Activated naive CD4-positive, alpha-beta T cell treated with anti-CD3 and anti-CD28 coated beads, Interleukin-2, amount 50 U/mL, for 16 hours (primary cell): ENCODE data around the gene ZACN.
A peak's percentile ranks its signal among the peaks of the same experiment; 100 is the strongest.

Experiments
- DNase-seq: peaks from one replicate; pipeline ENCODE4 v3.0.0-alpha.2; 2020

The ZACN gene

DNA sequence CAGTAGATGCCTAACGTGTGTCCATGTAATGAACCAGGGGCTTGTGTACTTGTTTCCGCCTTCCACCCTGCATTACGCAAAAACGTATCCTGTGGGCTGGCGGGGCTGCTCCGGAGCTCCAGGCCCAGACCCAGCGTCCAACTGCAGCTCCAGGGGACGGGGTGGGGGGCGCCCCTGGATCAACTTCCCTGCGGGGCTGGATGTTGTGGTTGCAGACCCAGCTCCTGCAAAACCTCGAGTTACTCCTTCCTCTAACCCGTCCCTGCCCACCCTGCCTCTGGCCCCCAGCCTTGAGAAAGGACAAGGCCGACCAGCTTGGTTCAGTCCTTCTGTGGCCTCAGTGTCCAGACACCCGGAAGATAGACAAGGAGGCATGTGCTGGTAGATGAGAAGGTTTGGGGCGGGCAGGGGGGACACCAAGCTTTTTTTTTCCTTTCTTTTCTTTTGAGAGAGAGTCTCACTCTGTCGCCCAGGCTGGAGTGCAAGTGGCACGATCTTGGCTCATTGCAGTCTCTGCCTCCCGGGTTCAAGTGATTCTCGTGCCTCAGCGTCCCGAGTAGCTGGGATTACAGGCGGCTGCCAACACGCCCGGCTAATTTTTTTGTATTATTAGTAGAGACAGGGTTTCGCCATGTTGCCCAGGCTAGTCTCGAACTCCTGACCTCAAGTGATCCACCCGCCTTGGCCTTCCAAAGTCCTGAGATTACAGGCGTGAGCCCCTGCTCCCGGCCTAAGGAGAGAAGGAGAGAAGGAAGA is 25.3 kb downstream of the ZACN start:
- DNase-seq = no peak

DNA sequence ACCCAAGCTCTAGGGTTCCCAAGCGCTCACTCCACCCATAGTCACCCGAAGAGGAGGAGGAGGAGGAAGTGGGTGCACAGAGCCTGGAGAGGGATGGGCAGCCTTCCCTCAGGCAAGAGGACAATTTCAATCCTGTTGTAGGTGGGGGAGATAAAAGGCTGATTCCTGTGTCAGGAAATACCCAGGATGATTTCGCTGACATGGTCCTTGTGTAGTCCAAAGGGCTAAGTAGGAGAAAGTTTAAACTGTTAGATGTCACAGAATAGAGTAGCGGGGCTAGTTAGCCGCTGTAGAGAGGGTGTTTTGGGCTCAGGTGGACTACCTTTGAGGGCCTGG is 25.9 kb downstream of the ZACN start:
- DNase-seq = no peak

DNA sequence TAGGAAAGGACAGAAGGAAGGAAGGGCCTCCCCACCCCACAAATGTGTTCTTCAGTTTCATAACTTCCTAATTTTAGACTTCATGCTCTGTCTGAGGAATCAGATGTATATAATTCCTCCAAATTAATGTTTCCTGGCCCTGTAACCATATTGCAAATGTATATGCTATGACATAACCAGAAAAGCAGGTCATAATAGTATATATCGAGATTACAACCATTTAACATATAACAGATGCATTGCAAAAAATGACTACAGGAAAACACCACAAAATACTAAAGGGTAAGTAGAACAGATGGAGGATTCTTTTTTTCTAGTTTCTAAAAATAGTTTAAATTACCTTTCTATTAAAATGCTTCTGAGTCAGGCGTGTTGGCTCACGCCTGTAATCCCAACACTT is 27.7 kb downstream of the ZACN start:
- no peak for DNase-seq

DNA sequence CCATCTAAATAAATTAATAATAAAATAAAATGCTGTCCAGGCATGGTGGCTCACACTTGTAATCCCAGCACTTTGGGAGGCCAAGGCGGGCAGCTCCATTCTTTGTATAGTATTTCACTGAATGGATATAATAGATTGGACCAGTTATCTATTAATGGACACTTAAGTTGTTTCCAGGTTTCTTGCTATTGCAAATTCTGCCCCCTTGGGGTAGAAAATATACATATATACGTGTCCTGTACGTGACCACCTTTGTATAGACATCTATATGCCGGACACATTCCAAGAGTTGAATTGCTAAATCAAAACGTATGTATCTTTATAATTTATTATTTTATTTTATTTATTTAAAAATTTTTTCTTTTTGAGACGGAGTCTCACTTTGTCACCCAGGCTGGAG is 28.5 kb downstream of the ZACN start:
- DNase-seq = no peak

DNA sequence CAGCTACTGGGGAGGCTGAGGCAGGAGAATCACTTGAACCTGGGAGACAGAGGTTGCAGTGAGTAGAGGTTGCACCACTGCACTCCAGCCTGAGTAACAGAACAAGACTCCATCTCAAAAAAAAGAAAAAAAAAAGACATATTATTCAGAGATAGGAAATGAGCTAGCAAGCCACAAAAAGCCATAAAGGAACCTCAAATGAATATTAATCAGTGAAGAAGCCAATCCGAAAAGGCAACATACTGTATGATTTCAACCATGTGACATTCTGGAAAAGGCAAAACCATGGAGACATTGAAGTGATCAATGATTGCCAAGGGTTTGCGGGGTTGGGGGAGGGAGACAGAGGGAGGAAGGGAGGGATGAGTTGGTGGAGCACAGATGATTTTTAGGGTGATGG is 33.0 kb downstream of the ZACN start:
- DNase-seq = no peak

DNA sequence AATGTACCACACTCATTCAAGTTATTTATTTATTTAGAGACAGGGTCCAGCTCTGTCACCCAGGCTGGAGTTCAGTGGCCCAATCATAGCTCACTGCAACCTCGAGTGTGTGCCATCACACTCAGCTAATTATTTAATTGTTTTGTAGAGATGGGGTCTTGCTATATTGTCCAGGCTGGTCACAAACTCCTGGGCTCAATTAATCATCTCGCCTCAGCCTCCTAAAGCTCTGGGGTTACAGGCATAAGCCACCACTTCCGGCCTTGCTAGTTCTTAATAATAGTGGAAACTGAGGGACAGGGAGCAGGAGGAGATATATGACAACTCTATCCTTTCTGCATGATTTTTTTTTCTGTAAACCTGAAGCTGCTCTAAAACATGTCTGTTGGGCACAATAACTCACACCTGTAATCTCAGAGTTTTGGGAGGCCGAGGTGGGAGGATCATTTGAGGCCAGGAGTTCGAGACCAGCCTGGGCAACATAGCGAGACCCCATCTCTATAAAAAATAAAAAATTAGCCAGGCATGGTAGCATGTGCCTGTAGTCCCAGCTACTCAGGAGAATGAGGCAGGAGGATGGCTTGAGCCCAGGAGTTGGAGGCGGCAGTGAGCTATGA is 36.3 kb downstream of the ZACN start:
- DNase-seq = no peak

DNA sequence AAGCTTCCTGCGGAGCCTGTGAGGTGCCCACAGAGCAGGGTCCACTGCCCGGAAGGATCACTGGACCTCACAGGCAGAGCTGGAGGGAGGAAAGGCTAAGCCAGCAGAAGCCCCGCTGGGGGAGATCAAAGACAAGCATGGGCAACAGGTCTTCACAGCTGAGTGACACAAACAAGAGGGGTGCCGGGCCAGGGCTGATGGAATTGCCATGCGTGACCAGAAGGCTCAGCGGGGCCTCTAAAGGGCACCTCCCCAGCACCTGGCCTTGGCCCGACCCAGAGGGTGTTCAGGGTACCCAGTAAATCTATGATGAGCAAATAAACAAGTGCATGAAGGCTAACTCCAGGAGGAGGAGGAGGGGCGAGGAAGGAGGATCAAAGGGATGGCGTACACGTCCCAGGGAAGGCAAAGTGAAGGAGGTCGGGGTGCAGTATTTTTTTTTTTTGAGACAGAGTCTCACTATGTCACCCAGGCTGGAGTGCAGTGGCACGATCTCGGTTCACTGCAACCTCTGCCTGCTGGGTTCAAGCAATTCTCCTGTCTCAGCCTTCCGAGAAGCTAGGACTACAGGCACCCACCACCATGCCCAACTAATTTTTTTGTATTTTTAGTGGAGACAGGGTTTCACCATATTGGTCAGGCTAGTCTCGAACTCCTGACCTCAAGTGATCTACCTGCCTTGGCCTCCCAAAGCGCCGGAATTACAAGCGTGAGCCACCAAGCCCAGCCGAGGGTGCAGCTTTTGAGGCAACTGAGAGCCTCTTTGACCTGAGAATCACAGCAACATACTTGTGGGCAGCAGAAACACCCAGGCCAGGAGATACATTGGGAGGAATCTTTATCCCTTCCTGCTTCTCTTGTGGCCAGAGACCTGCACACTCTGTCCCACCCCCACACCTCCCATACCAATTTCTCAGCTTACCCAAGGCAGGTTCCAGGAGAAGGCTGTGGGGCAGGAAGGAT is 40.7 kb downstream of the ZACN start:
- DNase-seq = no peak

DNA sequence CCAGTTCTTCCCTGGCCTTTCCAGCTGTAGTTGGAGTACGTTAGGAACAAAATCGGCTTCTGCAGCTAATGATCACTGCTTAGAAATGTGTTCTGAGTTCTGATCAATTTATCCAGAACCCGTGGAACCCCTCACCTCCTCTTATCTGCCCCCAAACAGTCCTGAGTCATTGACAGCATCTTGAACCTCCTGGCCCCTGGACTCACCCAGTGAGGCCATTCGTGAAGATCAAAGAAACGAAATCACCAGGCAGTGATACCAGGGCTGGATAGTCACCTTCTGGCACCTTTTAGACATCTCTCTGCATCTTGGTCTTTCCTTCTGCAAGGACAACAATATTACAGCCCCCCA is 41.7 kb downstream of the ZACN start:
- no peak for DNase-seq

DNA sequence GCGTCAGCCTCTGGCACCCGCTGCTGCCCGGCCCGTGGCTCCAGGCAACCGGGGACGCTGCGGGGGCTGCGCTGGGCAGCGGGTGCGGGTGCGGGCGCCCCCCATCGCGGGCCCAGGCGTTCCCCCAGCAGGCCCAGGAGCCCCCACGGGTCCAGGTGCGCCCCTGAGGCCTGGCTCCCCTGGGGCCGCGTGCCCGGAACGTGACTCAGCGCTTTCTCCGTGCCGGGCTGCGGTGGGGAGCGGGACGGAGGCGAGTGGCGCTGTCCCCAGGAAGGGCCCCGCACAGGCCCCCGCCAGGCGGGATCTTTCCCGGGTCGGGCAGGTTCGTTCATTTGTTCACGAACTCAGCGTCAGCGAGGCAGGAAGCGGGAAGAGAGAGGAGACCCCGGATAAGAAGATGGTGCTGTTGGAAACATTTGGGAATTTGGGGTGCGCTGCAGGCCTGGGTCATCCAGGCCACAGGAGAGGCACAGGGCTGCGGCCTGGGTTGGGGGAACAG is 43.0 kb downstream of the ZACN start:
- peak; percentile 35 for DNase-seq

DNA sequence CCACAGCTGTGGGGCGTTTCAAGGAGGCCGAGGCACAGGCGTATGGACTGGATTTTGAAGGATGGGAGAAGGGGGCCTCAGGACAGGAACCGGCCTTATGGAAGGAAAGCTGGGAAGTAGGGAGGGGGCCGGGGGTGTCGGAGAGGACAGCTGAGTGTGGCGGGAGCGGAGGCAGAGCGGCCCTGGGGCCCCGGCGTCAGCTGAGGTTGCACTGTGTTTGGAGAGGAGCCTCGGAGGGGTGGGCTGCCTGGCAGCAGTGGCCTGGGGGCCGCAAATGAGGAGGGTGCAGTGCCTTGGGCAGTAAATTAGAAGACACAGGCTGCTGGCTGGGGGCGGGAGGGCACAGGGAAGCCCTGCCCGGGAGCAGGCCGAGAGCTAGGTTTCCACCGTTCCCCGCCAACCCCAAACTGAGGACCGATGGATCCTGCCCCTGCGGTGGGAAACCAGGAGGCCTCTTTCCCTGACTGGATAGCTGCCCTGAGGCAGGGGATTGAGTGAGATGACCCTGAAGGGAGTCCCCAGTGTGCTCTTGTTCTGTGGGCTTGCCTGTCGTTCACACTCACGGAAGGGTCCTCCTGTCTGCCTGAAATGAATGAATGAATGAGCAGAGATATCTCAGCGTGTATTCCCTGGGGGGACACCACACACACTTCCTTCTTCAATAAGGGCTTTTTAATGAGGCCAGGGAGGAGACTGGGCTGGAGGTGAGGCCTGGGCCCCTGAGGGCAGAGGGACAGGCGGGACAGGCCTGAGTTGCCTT is 43.6 kb downstream of the ZACN start:
- no peak for DNase-seq

DNA sequence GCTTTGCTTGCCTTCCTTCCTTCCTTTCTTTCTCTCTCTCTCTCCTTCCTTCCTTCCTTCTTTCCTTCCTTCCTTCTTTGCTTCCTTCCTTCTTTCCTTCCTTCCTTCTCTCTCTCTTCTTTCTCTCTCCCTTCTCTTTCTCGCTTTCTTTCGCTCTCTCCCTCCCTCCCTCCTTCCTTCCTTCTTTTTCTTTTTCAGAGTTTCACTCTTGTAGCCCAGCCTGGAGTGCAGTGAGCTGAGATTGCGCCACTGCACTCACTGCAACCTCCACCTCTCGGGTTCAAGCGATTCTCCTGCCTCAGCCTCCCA is 44.2 kb downstream of the ZACN start:
- DNase-seq = no peak

DNA sequence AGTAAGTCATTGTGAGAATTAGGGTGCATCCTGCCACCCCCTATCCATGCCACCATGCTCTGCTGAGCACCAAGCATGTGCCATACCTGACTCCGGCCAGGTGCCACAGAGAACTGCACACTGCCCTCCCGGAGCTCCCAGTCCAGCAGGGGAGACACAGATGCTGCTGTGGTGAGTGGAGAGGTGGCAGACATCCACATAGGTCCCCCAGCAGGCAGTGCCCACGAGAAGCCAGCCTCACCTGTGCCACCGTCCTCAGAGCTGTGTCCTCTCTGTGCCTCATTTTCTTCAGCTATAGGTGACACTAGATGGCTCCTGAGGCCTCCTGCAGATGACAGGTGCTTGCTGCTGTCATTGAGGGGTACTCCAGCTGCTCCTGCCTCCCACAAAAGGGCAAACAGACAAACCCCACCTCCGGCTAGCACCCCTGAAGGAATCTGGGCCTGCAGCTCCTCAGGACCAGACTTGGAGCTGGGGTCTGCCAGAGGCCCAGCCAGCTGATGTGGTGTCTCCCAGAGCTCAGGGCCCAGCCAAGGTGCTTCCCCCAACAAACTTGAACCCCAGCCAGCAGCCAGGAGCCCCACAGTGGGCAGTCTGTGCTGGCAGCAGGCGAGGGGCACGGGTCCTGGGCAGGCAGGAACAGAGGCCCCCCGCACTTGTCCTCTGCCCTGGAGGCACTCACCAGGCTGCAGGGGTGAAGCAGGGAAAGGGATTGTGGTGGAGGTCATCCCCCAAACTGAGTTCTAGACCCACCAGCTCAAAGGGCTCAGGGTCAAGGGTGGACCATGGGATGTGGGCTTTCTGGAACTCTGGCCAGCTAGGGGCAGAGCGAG is 45.0 kb downstream of the ZACN start:
- DNase-seq = no peak

DNA sequence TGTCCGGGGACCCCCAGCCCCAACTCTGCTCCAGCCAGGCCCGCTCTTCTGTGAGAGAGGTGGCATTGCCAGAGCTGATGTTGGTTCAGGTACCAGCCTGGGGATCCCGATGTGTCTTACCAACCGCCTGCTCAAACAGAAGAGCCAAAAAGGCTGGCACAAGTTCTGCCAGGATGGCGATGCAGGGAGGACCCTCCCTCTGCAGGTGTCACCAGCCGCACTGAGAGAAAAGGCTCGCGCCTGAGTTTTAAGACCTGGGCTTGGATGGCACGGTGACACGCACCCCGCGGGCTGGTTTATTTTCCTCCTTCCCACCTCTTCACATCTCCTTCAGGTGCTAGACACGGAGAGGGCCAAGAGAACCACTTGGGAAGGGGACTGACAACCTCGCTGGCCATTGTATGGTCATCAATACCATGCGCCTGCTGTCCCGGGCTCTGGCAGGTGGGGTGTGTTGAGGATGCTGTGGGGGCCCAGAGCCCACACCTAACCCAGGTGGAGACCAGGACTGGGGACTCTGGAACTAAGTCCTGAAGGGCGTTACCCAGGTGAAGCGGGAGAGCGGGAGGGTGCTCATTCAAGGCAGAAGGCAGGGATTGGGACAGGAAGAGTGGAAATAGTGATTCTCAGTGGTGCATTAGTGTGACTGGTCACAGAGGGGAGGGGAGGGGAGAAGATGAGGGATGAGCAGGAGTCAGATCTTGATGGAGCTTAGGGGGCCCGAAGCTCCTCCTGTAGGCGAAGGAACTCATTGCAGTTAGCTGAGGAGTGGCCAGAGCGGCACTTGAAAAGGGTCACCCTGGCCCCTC is 45.8 kb downstream of the ZACN start:
- DNase-seq = no peak

DNA sequence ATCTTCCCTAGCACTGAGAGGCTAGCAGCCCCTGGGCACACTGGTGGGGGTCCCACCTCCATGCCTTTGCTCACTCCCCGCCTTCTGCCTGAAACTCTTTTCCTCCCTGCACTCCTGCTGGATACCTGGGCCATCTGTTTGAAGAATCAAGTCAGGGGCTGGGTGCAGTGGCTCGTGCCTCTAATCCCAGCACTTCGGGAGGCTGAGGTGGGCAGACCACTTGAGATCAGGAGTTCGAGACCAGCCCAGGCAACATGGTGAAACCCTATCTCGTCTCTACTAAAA is 46.4 kb downstream of the ZACN start:
- DNase-seq = no peak

DNA sequence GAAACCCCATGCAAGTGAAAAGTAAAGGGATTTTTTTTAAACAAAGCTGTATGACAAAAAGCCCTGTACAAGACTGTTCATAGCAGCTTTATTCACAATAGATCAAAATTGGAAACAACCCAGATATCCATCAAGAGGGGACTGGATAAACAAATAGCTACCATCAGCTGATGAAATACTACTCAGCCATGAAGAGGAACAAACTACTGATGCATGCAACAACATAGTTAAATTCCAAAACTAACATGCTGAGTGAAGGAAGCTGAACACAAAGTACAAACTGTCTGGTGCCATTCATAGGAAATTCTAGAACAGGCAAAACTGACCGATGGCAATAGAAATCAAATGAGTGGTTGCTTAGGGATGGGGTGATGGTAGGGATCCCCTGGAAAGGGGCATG is 46.9 kb downstream of the ZACN start:
- no peak for DNase-seq

DNA sequence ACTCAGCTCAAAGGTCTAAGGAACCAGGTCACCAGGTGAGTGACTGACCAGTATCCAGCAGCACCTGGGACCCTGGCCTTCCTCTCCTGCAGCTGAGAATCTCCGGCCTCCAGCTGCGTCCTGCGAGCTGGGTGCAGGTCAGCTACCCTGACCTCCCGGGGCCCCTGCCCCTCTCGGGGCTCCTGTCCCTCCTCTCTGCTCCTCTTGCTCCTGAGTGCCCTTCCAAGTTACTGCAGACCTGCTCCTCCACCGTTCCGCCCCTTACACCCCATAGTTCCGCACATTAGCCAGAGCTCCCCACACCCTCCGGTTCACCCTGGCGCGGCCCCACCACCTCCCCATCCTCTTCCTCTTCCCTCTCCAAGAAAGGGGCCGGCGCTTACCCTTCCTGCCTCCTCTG is 51.5 kb downstream of the ZACN start:
- DNase-seq = no peak

DNA sequence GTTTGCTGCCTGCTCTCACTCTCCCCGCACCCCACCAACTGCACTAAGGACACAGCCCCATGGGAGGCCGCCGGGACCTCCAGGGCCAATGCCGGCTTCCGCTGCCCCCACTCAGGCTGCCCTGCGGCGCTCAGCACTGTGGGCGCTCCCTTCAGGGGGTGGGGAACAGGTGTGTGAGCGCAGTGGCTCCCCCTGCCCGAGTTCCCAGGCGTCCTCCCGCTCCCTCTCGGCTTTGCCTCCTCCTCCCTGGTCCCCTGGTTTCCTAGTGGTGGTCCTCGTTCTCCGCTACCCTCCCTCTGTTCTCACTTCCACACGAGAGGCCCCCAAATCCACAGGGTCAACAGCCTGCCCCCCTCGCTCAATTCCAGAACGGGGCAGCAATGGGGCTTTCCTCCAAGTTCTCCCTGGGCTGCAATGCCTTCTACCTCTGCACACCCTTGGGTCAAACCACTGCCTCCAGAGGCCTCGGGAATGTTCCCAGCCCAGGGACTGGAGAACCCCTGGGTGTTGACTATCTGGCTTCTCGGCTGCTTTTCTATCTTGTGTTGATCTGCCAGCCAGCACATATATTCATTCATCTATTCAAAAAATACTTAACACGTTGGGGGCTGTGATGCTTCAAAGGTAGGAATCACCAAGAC is 52.2 kb downstream of the ZACN start:
- DNase-seq = no peak

DNA sequence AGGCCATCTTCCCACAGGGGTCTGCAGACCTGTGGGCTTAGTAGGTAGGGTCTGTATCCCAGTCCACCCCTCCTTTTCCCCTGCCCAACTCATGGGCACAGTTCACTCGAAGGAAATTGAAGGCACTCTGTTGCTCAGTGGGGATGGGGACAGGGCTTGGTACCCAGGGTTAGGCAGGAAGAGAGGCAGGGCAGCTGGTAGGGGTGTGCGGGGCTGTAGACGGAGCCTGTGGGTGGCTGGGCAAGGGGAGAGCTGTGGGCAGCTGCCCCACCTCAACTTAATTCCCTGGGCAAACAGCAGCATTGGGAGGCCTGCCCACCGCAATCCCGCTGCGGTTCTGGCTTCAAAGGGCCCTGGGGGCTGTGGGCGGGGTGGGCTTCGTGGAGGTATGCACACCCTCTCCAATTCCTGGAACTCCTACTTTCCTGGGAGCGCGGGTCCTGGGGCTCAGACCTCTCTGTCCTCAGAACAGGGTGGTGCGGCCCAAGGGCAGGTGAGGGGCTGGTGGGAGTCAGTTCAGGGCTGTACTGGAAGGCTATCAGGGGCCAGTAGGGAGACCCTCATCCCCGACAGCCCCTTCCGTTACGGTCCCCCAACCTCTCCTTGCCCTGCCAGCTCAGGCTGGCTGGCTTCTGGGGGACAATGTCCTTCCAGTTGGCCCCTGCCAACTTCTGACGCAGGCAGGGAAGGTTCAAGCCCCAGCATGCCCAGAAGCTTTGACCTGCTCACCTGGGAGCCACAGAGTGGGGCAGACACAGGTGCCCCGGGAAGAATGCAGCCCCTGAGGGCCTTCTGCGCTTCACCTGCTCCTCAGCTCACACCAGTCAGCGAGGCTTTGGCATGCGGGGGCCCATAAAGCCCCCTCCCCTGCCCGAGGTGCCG is 53.0 kb downstream of the ZACN start:
- DNase-seq = no peak
